GM12872 (cell line): ENCODE results near the gene TRPV4.

Experiments used
- CTCF ChIP-seq: IDR thresholded peaks from 3 replicates; pipeline ENCODE4 v1.5.1; 2011; ENCODE audit warnings: low read depth, mild to moderate bottlenecking, low read length, moderate library complexity; ENCODE audit not compliant: insufficient read depth

Gene TRPV4

GRCh38 chr12:109878247-109878625 lies 45.0 kb upstream of the TRPV4 start:
- TF ChIP-seq CTCF: no peak

GRCh38 chr12:109877504-109878246 lies 44.5 kb upstream of the TRPV4 start:
- TF ChIP-seq CTCF: no peak

GRCh38 chr12:109876406-109876805 lies 43.2 kb upstream of the TRPV4 start:
- TF ChIP-seq CTCF: no peak

- TF ChIP-seq CTCF: no peak
These were observed 42.5 kb upstream of the TRPV4 start for GRCh38 chr12:109875572-109876131.

GRCh38 chr12:109873653-109874052 lies 40.5 kb upstream of the TRPV4 start:
- no peak for TF ChIP-seq CTCF

- TF ChIP-seq CTCF: no peak
These were observed 38.6 kb upstream of the TRPV4 start for GRCh38 chr12:109871668-109872314.

GRCh38 chr12:109870648-109871047 lies 37.5 kb upstream of the TRPV4 start:
- no peak for TF ChIP-seq CTCF
